ENCODE results near the gene LEUTX. TPM values are rescaled to one million over a fixed set of nuclear protein-coding genes. Genes with fewer than 3 reads are reported as not detected.

The LEUTX gene
- polyA plus RNA-seq, 1 of the 3 experiments (the other 2 are of a cell fraction), result not detected

GRCh38 chr19:39737351-39737750 is 41.3 kb upstream of the LEUTX start:
- H3K27ac ChIP-seq (ENCODE audit: low read depth in 2 of 2, low read length in 1 of 2), result no peak overlapping the region
- POLR2A ChIA-PET, result no interaction called here

More at GRCh38 chr19:39737351-39737750, 41.3 kb upstream of the LEUTX start:
- H3K9me3 ChIP-seq, result no peaks in the 10 kb centered on the region
- H2AFZ ChIP-seq (ENCODE audit: low read depth), result no peak overlapping the region
- no peak overlapping the region for H3K4me3 ChIP-seq (ENCODE audit: low read depth in 2 of 2, low read length in 1 of 2)
- 0 out of 2 replicates have a peak, but pooled peaks cover 6% of the 10 kb centered on the region for H3K27me3 ChIP-seq (ENCODE audit: insufficient read depth)
- no peaks in the 10 kb centered on the region for H3K79me2 ChIP-seq (ENCODE audit: insufficient read depth)
- H3K4me2 ChIP-seq, result no peak overlapping the region
- no peaks in the 10 kb centered on the region for H3F3A ChIP-seq (replicated peaks; ENCODE audit: insufficient read depth)
- no peaks in the 10 kb centered on the region for H3K9me2 ChIP-seq
- WGBS (ENCODE audit: low lambda C conversion rate), result 0% methylated on average over 2 of the region's 3 CpGs
- H3K9ac ChIP-seq, result no peak overlapping the region
- CTCF ChIA-PET, result no interaction called here
- H3K36me3 ChIP-seq (replicated peaks in 1 of 2; ENCODE audit: control insufficient read depth in 1 of 2, insufficient read depth in 2 of 2, low read length in 1 of 2), result no peaks in the 10 kb centered on the region
- TF ChIP-seq RCOR1 (IDR thresholded peaks at IDR 0.05; ENCODE audit: low read length) (no peak), RFX5 (IDR thresholded peaks at IDR 0.05; ENCODE audit: low read length) (no peak), EZH2phosphoT487 (IDR thresholded peaks at IDR 0.05; ENCODE audit: borderline replicate concordance, low read depth) (no peak), YY1 (IDR thresholded peaks at IDR 0.05; ENCODE audit: low read depth) (no peak), NFIC (IDR thresholded peaks at IDR 0.05; ENCODE audit: borderline replicate concordance) (no peak), GATA2 (CRISPR knock-in tag; IDR thresholded peaks at IDR 0.05) (no peak), FOXM1 (IDR thresholded peaks at IDR 0.05; ENCODE audit: low read depth) (no peak), RXRA (IDR thresholded peaks at IDR 0.05; ENCODE audit: borderline replicate concordance, low read depth) (no peak), FOXJ3 (CRISPR knock-in tag; IDR thresholded peaks at IDR 0.05) (no peak), ELF1 (IDR thresholded peaks at IDR 0.05) (no peak), JUND (IDR thresholded peaks at IDR 0.05) (no peak), TAF1 (IDR thresholded peaks at IDR 0.05; ENCODE audit: borderline replicate concordance, low read depth, low read length) (no peak), NRF1 (IDR thresholded peaks at IDR 0.05; ENCODE audit: low read depth, low read length) (no peak), MXI1 (IDR thresholded peaks at IDR 0.05; ENCODE audit: low read depth, low read length) (no peak)
- TF ChIP-seq, protein P1, sequence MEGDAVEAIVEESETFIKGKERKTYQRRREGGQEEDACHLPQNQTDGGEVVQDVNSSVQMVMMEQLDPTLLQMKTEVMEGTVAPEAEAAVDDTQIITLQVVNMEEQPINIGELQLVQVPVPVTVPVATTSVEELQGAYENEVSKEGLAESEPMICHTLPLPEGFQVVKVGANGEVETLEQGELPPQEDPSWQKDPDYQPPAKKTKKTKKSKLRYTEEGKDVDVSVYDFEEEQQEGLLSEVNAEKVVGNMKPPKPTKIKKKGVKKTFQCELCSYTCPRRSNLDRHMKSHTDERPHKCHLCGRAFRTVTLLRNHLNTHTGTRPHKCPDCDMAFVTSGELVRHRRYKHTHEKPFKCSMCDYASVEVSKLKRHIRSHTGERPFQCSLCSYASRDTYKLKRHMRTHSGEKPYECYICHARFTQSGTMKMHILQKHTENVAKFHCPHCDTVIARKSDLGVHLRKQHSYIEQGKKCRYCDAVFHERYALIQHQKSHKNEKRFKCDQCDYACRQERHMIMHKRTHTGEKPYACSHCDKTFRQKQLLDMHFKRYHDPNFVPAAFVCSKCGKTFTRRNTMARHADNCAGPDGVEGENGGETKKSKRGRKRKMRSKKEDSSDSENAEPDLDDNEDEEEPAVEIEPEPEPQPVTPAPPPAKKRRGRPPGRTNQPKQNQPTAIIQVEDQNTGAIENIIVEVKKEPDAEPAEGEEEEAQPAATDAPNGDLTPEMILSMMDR (IDR thresholded peaks at IDR 0.05), result no peak
- TF ChIP-seq, protein P2, sequence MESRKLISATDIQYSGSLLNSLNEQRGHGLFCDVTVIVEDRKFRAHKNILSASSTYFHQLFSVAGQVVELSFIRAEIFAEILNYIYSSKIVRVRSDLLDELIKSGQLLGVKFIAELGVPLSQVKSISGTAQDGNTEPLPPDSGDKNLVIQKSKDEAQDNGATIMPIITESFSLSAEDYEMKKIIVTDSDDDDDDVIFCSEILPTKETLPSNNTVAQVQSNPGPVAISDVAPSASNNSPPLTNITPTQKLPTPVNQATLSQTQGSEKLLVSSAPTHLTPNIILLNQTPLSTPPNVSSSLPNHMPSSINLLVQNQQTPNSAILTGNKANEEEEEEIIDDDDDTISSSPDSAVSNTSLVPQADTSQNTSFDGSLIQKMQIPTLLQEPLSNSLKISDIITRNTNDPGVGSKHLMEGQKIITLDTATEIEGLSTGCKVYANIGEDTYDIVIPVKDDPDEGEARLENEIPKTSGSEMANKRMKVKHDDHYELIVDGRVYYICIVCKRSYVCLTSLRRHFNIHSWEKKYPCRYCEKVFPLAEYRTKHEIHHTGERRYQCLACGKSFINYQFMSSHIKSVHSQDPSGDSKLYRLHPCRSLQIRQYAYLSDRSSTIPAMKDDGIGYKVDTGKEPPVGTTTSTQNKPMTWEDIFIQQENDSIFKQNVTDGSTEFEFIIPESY (IDR thresholded peaks at IDR 0.05; ENCODE audit: borderline replicate concordance, low read depth), result no peak
- TF ChIP-seq, protein P3, sequence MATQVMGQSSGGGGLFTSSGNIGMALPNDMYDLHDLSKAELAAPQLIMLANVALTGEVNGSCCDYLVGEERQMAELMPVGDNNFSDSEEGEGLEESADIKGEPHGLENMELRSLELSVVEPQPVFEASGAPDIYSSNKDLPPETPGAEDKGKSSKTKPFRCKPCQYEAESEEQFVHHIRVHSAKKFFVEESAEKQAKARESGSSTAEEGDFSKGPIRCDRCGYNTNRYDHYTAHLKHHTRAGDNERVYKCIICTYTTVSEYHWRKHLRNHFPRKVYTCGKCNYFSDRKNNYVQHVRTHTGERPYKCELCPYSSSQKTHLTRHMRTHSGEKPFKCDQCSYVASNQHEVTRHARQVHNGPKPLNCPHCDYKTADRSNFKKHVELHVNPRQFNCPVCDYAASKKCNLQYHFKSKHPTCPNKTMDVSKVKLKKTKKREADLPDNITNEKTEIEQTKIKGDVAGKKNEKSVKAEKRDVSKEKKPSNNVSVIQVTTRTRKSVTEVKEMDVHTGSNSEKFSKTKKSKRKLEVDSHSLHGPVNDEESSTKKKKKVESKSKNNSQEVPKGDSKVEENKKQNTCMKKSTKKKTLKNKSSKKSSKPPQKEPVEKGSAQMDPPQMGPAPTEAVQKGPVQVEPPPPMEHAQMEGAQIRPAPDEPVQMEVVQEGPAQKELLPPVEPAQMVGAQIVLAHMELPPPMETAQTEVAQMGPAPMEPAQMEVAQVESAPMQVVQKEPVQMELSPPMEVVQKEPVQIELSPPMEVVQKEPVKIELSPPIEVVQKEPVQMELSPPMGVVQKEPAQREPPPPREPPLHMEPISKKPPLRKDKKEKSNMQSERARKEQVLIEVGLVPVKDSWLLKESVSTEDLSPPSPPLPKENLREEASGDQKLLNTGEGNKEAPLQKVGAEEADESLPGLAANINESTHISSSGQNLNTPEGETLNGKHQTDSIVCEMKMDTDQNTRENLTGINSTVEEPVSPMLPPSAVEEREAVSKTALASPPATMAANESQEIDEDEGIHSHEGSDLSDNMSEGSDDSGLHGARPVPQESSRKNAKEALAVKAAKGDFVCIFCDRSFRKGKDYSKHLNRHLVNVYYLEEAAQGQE (IDR thresholded peaks at IDR 0.05; ENCODE audit: low read depth, low read length), result no peak
- TF ChIP-seq, protein P4, sequence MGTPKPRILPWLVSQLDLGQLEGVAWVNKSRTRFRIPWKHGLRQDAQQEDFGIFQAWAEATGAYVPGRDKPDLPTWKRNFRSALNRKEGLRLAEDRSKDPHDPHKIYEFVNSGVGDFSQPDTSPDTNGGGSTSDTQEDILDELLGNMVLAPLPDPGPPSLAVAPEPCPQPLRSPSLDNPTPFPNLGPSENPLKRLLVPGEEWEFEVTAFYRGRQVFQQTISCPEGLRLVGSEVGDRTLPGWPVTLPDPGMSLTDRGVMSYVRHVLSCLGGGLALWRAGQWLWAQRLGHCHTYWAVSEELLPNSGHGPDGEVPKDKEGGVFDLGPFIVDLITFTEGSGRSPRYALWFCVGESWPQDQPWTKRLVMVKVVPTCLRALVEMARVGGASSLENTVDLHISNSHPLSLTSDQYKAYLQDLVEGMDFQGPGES (IDR thresholded peaks at IDR 0.05; ENCODE audit: low read depth, low read length), result no peak
- no peaks in the 10 kb centered on the region for H3K4me1 ChIP-seq (ENCODE audit: control insufficient read depth in 1 of 2, insufficient read depth in 2 of 2, low read depth in 1 of 2, low read length in 1 of 2)
- no peak for DNase-seq
- H4K20me1 ChIP-seq (ENCODE audit: insufficient read depth), result no peaks in the 10 kb centered on the region
